HepG2 (cell line): ENCODE results near the gene NPDC1. TPM values are rescaled to one million over a fixed set of nuclear protein-coding genes. Genes with fewer than 3 reads are reported as not detected.

Experiments used
- EHMT2 ChIP-seq: fragments of 200-600 bp; sonication (generic); IDR thresholded peaks from 2 replicates; pipeline ENCODE4 v1.7.0; 2017; ENCODE audit warnings: antibody characterized with exemption, low read depth, low read length, borderline replicate concordance
- ERF ChIP-seq: IDR thresholded peaks from 2 replicates; pipeline ENCODE4 v1.6.1; 2018; ENCODE audit warnings: missing biosample characterization, missing genetic modification reagents
- GATAD2A ChIP-seq: IDR thresholded peaks from 2 replicates; pipeline ENCODE4 v1.6.1; 2016
- HOXA5 ChIP-seq: sonication (generic); formaldehyde crosslinking; IDR thresholded peaks from 2 replicates; pipeline ENCODE4 v1.4.0; 2020; ENCODE audit warnings: missing genetic modification reagents
- MTA1 ChIP-seq: sonication (generic); formaldehyde crosslinking; IDR thresholded peaks from 2 replicates; pipeline ENCODE4 v1.4.0; 2020; ENCODE audit warnings: missing genetic modification reagents, mild to moderate bottlenecking, borderline replicate concordance
- MTERF4 ChIP-seq: sonication (generic); formaldehyde crosslinking; IDR thresholded peaks from 2 replicates; pipeline ENCODE4 v1.8.0; 2023; ENCODE audit warnings: mild to moderate bottlenecking, missing genetic modification reagents
- NFYC ChIP-seq: IDR thresholded peaks from 2 replicates; pipeline ENCODE4 v1.6.1; 2016; ENCODE audit warnings: missing genetic modification reagents, missing compliant biosample characterization
- SALL2 ChIP-seq: sonication (generic); formaldehyde crosslinking; IDR thresholded peaks from 2 replicates; pipeline ENCODE4 v1.8.1; 2023; ENCODE audit warnings: mild to moderate bottlenecking, missing genetic modification reagents, inconsistent platforms
- SRY ChIP-seq: sonication (generic); formaldehyde crosslinking; IDR thresholded peaks from 2 replicates; pipeline ENCODE4 v1.8.0; 2022; ENCODE audit warnings: mild to moderate bottlenecking, missing genetic modification reagents
- ZBTB14 ChIP-seq: sonication (generic); formaldehyde crosslinking; IDR thresholded peaks from 2 replicates; pipeline ENCODE4 v1.4.0; 2020; ENCODE audit warnings: missing genetic modification reagents
- ZBTB33 ChIP-seq: sonication (generic); formaldehyde crosslinking; IDR thresholded peaks from 2 replicates; pipeline ENCODE4 v1.4.0; 2020; ENCODE audit warnings: missing genetic modification reagents
- ZFP37 ChIP-seq: sonication (generic); formaldehyde crosslinking; IDR thresholded peaks from 2 replicates; pipeline ENCODE4 v1.4.0; 2020; ENCODE audit warnings: missing genetic modification reagents, borderline replicate concordance
- ZNF180 ChIP-seq: sonication (generic); formaldehyde crosslinking; IDR thresholded peaks from 2 replicates; pipeline ENCODE4 v1.4.0; 2020; ENCODE audit warnings: low read depth, missing genetic modification reagents, borderline replicate concordance
- ZNF232 ChIP-seq: sonication (generic); formaldehyde crosslinking; IDR thresholded peaks from 2 replicates; pipeline ENCODE4 v1.4.0; 2020; ENCODE audit warnings: missing genetic modification reagents, borderline replicate concordance
- ZNF280B ChIP-seq: sonication (generic); formaldehyde crosslinking; IDR thresholded peaks from 2 replicates; pipeline ENCODE4 v1.5.0; 2020; ENCODE audit warnings: missing genetic modification reagents, mild to moderate bottlenecking, borderline replicate concordance
- ZNF296 ChIP-seq: sonication (generic); formaldehyde crosslinking; conservative IDR thresholded peaks from 2 replicates; pipeline ENCODE4 v1.5.0; 2020; ENCODE audit warnings: mild to moderate bottlenecking, missing genetic modification reagents
- ZNF335 ChIP-seq: sonication (generic); formaldehyde crosslinking; IDR thresholded peaks from 2 replicates; pipeline ENCODE4 v1.4.0; 2020; ENCODE audit warnings: missing genetic modification reagents
- ZNF362 ChIP-seq: sonication (generic); formaldehyde crosslinking; IDR thresholded peaks from 2 replicates; pipeline ENCODE4 v1.4.0; 2020; ENCODE audit warnings: missing genetic modification reagents, mild to moderate bottlenecking, borderline replicate concordance
- ZNF367 ChIP-seq: sonication (generic); formaldehyde crosslinking; IDR thresholded peaks from 2 replicates; pipeline ENCODE4 v1.4.0; 2020; ENCODE audit warnings: missing genetic modification reagents, borderline replicate concordance
- ZNF577 ChIP-seq: sonication (generic); formaldehyde crosslinking; IDR thresholded peaks from 2 replicates; pipeline ENCODE4 v1.4.0; 2020; ENCODE audit warnings: mild to moderate bottlenecking, low read depth, missing genetic modification reagents, borderline replicate concordance
- ZNF598 ChIP-seq: sonication (generic); formaldehyde crosslinking; IDR thresholded peaks from 2 replicates; pipeline ENCODE4 v1.5.1; 2020; ENCODE audit warnings: mild to moderate bottlenecking, missing genetic modification reagents, borderline replicate concordance
- ZZZ3 ChIP-seq: sonication (generic); formaldehyde crosslinking; IDR thresholded peaks from 2 replicates; pipeline ENCODE4 v1.4.0; 2020; ENCODE audit warnings: missing genetic modification reagents, mild to moderate bottlenecking, borderline replicate concordance
- polyA plus RNA-seq, 8 experiments: library from polyadenylated mRNA; depleted of rRNA in 3 of 8; stranded (reverse) in 7 of 8; unstranded in 1 of 8; fragments of >200 nt; fragmentation: Illumina TruSeq in 4 of 8; extraction: Trizol in 4 of 8; gene quantifications; 2 replicates each; pipeline versions ENCODE4 v1.2.1 to v1.2.3, GENCODE V29; 2011 to 2016; ENCODE audit warnings: low read depth in 4 of 8, missing spikeins in 1 of 8, mixed read lengths in 1 of 8; ENCODE audit not compliant: insufficient read depth in 1 of 8
- total RNA-seq, 5 experiments: library from RNA; depleted of rRNA; stranded (reverse); fragments of >200 nt; fragmentation: Illumina TruSeq; extraction: Trizol; gene quantifications; 2 replicates each; pipeline ENCODE4 v1.2.3, GENCODE V29; 2016; ENCODE audit warnings: low read depth in 1 of 5

Gene NPDC1
- total and polyA plus RNA-seq, 2 of the 13 experiments (the other 11 are each of a cell fraction or from before 2014, with no cell fraction given), result 0.84 to 5.4 TPM

- TF ChIP-seq ERF (CRISPR knock-in tag), result peak; percentile 92
- TF ChIP-seq ZNF577 (CRISPR knock-in tag), result no peak
- peak; percentile 93 for TF ChIP-seq HOXA5 (CRISPR knock-in tag)
- TF ChIP-seq ZNF362 (CRISPR knock-in tag), result peak; percentile 85
- TF ChIP-seq ZNF335, result 0 out of 2 replicates have a peak, but pooled peaks have one; percentile 76
- TF ChIP-seq ZBTB33, result peak; percentile 74
- peak; percentile 77 for TF ChIP-seq ZNF280B
- no peak for TF ChIP-seq ZNF180 (CRISPR knock-in tag)
- TF ChIP-seq ZNF367 (CRISPR knock-in tag), result peak; percentile 38; the same call in 1 of the 2 replicates
- no peak for TF ChIP-seq ZZZ3 (CRISPR knock-in tag)
- peak; percentile 77; the same call in 1 of the 2 replicates for TF ChIP-seq EHMT2
- no peak for TF ChIP-seq ZBTB14 (CRISPR knock-in tag)
- 0 out of 2 replicates have a peak, but pooled peaks have one; percentile 58 for TF ChIP-seq MTA1 (CRISPR knock-in tag)
- 0 out of 2 replicates have a peak, but pooled peaks have one; percentile 29 for TF ChIP-seq ZNF296
- TF ChIP-seq MTERF4 (CRISPR knock-in tag), result peak; percentile 76; the same call in 1 of the 2 replicates
- peak; percentile 74; the same call in 1 of the 2 replicates for TF ChIP-seq ZNF598
- TF ChIP-seq ZFP37 (CRISPR knock-in tag), result peak; percentile 93; the same call in 1 of the 2 replicates
- peak; percentile 94 for TF ChIP-seq SRY (CRISPR knock-in tag)
- TF ChIP-seq GATAD2A (CRISPR knock-in tag), result peak; percentile 46; the same call in 1 of the 2 replicates
- 0 out of 2 replicates have a peak, but pooled peaks have one; percentile 67 for TF ChIP-seq SALL2 (CRISPR knock-in tag)
- peak; percentile 86 for TF ChIP-seq ZNF232 (CRISPR knock-in tag)
- 0 out of 2 replicates have a peak, but pooled peaks have one; percentile 20 for TF ChIP-seq NFYC (CRISPR knock-in tag)
Measured at GRCh38 chr9:137046088-137046787, at the start of gene NPDC1 (continued).
